Skeletal muscle satellite cell (primary cell): ENCODE results near the gene ANKRD65.
"Not testable (repeated sequence)": the region's sequence is repeated elsewhere in the genome, so short reads cannot be mapped to it uniquely, and the experiment has no call there.

Experiments used
- H3K27me3 ChIP-seq: 2 replicates; pipeline ENCODE4 v1.7.0; 2013; ENCODE audit warnings: low read length; ENCODE audit not compliant: control insufficient read depth, insufficient read depth
- H3K36me3 ChIP-seq: 2 replicates; pipeline ENCODE4 v1.7.0; 2013; ENCODE audit warnings: mild to moderate bottlenecking, control low read depth, low read length; ENCODE audit not compliant: insufficient read depth
- H3K4me1 ChIP-seq: 2 replicates; pipeline ENCODE4 v1.7.0; 2013; ENCODE audit warnings: low read length; ENCODE audit not compliant: control insufficient read depth, insufficient read depth
- H3K4me2 ChIP-seq: 2 replicates; pipeline ENCODE4 v1.7.0; 2013; ENCODE audit warnings: mild to moderate bottlenecking, low read length
- H3K4me3 ChIP-seq: 2 replicates; pipeline ENCODE4 v1.7.0; 2013; ENCODE audit warnings: low read length
- H3K9ac ChIP-seq: 2 replicates; pipeline ENCODE4 v1.7.0; 2013; ENCODE audit warnings: mild to moderate bottlenecking, low read depth, low read length, moderate library complexity
- H3K9me3 ChIP-seq: replicated peaks from 2 replicates; pipeline ENCODE4 v1.7.0; 2013; ENCODE audit warnings: mild to moderate bottlenecking, control low read depth, low read length

The ANKRD65 gene

DNA sequence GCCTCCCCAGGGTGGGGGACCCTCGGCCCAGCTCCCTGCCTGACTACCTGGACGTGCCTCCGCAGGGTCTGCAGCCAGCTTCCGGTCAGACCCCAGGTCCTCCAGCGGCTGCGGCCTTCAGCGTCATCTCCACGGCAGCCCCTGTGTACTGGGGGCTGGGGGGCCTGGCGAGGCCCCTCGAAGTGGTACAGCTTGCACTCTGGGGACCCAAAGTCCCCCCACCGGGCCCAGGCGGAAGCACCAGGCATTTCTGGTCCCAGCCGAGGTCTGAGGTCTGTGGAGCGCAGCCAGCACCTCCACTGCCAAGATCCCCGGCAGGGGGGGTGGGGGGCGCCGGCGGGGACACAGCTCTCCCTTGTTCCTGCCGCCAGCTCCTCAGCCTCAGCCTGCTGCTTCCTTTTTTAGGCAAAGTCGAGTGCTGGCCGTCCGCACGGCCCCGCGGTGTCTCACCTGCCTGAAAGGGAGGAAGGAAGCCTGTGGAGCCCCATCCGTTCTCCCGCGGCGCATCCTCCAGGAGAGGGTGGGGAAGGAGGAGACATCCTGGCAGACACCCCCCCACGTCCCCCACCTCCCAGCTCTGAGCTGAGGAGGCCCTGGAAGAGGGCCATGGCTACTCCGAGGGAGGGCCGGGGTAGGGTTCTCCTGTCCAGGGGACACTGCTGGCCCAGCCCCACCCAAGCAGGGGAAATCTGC is 13.2 kb upstream of the ANKRD65 start:
- no peak overlapping the region for H3K9ac ChIP-seq
- H3K27me3 ChIP-seq, result peaks cover 21% of the 10 kb centered on the region
- H3K4me1 ChIP-seq, result peaks cover 50% of the 10 kb centered on the region

DNA sequence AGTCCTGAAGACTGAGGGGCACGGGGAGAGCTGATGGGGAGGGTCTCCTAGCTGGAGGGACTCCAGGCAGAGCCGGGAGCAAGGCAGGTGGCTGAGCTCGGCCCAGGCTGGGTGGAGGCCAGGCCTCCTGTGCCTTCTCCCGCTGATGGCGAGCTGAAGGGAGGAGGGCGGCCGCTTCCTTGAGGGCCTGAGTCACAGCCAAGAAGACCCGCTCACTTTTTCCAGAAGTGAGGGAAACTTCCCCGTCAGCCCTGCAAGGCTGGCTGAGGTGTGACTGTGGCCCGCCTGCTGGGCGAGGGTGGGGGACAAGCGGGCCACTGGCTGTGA is 12.7 kb upstream of the ANKRD65 start:
- Histone ChIP-seq H3K9ac (no peak overlapping the region), H3K4me3 (no peak overlapping the region), H3K4me1 (peaks cover 50% of the 10 kb centered on the region), H3K36me3 (no peaks in the 10 kb centered on the region), H3K27me3 (peaks cover 21% of the 10 kb centered on the region), H3K9me3 (no peaks in the 10 kb centered on the region), H3K4me2 (no peak overlapping the region)

More for the DNA sequence above, 13.2 kb upstream of the ANKRD65 start:
- H3K4me2 ChIP-seq, result no peak overlapping the region
- H3K9me3 ChIP-seq, result no peaks in the 10 kb centered on the region
- H3K36me3 ChIP-seq, result no peaks in the 10 kb centered on the region
- no peak overlapping the region for H3K4me3 ChIP-seq

DNA sequence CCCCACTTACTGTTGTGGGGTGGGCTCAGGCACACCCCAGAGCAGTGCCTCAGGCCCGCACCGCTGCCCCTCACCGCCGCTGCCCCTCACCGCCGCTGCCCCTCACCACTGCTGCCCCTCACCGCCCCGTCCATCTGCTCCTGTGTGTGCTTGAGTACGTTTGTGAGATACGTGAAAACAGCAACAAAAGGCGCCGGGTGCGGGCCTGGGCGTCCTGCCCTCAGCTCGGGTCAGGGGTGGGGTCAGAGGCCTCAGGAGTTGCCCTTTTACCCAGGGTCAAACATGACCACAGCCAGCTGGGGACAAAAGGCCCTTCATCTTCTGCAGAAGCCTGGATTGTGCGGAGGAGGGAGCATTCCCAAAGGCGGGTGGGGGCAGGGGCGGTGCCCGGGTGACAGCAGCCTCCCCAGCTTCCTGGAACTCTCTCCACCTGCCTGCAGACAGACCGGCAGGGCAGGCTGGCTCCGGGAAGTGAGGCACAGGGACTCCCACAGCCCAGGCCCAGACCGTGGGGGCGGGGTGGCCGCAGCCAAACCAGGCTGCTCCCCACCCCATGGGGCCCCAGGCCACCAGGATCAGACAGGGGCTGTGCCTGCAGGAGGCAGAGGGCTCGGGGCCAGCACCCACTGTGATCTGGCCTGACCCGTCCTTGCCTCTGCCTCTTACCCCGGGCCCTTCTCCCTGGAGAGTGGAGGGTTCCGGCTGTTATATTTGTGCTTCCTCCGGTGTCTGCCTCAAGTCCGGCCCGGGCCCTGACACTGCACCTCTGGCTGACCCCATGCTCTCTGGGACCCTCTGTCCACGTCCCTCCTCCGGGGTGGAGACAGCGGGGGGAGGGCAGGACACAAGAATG is 12.1 kb upstream of the ANKRD65 start:
- Histone ChIP-seq H3K4me3 (no peak overlapping the region), H3K9me3 (no peaks in the 10 kb centered on the region), H3K27me3 (peaks cover 21% of the 10 kb centered on the region)

DNA sequence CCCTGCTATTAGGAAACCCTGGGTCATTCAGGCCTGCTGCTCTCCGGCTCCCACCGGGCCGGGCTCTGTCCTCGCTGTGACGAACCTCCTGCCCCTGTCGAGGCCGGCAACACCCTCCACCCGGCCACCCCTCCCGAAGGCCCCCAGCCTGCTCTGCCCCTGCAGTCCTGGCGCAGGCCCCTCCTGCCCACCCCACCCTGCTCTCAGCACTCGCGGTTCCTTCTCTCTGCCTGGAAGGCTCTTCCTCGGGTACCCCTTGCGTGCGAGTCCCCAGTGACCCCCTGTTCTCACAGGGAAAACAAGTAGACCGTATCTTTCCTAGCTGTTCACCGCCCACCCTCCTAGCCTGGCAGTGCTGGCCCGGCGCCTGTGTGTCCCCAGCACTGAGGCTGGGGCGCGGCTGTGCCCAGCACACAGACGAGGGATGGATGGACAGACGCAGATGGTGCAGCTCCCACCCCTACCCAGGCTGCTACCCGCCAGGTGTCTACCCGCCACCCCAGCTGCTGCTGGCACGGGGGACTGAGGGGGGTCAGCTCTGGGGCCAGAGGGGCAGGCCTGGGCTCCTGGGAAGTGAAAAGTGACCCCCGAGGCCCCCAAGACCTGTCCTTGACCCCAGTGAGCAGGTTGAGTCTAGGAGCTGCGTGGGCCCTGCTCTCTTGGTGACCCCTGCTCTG is 11.3 kb upstream of the ANKRD65 start:
- no peak overlapping the region for H3K9ac ChIP-seq
- no peak overlapping the region for H3K4me3 ChIP-seq
- H3K9me3 ChIP-seq, result no peaks in the 10 kb centered on the region
- H3K4me2 ChIP-seq, result no peak overlapping the region
- H3K36me3 ChIP-seq, result no peaks in the 10 kb centered on the region
- H3K4me1 ChIP-seq, result peaks cover 50% of the 10 kb centered on the region
- H3K27me3 ChIP-seq, result peaks cover 18% of the 10 kb centered on the region

More for the DNA sequence above, 12.1 kb upstream of the ANKRD65 start:
- Histone ChIP-seq H3K4me2 (no peak overlapping the region), H3K36me3 (no peaks in the 10 kb centered on the region), H3K4me1 (peaks cover 50% of the 10 kb centered on the region), H3K9ac (no peak overlapping the region)

DNA sequence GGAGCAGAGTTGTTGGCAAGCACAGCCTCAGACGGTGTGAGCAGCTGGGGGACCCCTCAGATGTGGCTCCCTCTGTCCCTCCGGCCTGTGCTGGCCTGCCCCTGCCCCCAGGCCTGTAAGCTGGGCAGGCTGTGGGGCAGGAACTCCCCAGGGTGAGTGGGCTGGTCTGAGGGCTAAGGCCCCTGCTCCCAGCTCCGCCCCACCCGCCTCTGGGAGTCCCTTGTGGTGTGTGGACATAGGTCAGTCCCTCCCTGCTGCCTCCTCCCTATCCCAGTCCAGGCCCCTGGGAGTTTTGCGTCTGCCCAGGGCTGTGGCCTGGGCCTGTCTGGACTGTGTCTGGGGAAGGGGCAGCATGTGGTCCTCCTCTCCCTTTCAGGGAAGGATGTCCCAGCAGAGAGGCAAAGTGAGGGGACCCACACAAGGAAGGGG is 10.8 kb upstream of the ANKRD65 start:
- peak overlapping the region; percentile 20 for H3K4me2 ChIP-seq
- H3K4me1 ChIP-seq, result peaks cover 50% of the 10 kb centered on the region
- no peaks in the 10 kb centered on the region for H3K36me3 ChIP-seq
- H3K9ac ChIP-seq, result no peak overlapping the region
- peaks cover 12% of the 10 kb centered on the region for H3K27me3 ChIP-seq
- H3K4me3 ChIP-seq, result no peak overlapping the region
- no peaks in the 10 kb centered on the region for H3K9me3 ChIP-seq

DNA sequence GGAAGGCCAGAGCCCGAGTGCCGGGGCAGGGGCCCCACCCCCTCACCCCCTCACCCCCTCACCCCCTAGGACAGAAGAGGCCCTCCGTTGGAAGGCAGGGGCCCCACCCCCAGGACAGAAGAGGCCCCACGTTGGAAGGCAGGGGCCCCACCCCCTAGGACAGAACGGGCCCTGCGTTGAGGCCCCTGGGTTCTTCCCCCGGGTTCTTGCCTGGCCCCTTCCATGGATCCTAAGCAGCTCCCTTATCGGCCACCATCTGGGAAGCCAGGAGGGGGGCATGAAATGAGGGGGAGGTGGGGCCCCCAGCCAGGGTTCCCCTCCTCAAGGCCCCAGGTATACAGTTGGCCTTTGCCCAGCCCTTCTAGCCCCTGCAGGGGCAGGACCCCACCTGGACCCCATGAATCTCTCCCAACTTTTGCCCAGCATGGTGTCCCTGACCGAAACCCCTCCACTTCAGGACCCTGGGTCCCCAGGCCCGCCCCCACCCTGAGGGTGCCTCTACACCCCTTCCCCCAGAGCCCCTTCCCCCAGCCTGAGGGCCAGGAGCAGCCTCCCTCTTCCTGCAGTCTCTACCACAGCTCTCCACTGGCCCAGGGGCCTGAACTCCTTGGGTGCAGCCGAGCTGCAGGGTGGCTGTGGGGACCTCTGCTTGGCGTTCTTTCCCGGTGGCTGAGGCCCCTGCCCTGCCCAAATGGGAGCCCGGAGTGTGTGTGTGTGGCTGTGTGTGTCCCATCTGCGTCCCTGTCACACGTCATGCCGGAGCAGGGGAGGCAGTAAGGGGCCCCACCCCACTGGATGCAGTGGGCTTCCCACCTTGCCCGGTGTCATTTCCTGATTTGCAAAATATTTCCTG is 10.1 kb upstream of the ANKRD65 start:
- Histone ChIP-seq H3K4me3 (no peak overlapping the region), H3K9ac (no peak overlapping the region), H3K36me3 (no peaks in the 10 kb centered on the region), H3K4me1 (peaks cover 50% of the 10 kb centered on the region), H3K27me3 (peaks cover 6% of the 10 kb centered on the region), H3K4me2 (peak overlapping the region; percentile 20), H3K9me3 (no peaks in the 10 kb centered on the region)

DNA sequence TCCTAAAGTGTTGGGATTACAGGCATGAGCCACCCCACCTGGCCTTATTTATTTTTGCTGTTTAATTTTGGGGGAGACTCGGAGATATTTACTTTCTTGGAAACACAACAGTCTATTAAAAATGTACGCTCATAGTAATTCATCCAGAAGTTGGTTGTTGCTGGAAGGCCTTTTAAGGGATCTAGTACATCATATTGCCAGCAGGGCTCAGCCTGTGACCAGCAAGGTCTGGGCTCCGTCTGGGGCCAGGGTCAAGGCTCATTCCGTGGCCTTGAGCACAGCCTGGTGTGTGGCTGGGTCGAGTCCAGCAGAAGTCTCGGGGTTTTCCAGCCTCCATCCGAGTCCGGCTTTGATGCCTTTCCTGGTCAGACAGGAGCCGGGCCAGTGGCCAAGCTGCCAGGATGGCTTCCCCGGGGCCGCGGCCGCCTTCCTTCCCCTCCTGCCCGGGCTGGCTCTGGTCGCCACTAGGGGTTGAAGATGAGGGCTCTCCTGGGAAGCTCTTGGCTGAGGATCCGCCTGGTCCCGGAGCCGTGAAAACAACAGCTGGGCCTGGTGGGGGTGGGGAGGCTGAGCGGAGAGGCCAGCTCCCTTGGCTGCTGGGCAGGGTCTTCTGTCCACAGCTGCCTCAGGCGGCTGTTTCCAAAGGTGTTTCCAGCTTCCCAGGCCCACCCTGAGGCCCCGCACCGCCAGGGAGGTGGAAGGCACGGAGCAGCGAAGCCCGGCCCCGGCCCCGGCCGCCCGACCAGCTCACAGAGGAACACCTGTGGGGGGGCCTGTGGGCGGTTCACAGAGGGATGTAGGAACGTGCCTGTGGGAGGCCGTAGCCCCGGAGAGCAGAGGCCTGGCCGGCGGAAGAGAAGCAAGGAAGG is 9.3 kb upstream of the ANKRD65 start:
- Histone ChIP-seq H3K36me3 (no peaks in the 10 kb centered on the region), H3K4me1 (peaks cover 41% of the 10 kb centered on the region), H3K4me2 (peak overlapping the region; percentile 44), H3K9ac (peak overlapping the region; percentile 61), H3K27me3 (peaks cover 4% of the 10 kb centered on the region), H3K9me3 (no peaks in the 10 kb centered on the region), H3K4me3 (peak overlapping the region; percentile 25)

DNA sequence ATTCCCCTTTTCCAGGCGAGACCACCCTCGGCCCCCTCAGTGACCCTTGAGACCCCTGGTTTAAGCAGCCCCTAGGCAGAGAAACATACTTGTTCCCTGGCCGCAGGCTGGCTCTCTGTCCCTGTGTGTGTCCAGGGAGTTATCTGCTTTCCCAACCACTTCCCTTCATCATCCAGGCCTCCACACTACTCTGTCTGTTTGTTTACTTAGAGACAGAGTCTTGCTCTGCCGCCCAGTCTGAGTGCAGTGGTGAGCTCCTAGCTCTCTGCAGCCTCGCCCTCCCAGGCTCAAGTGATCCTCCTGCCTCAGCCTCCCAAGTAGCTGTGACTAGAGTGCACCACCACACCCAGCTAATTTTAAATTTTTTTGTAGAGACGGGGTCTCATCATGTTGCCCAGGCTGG is 8.6 kb upstream of the ANKRD65 start:
- H3K4me1 ChIP-seq, result peaks cover 38% of the 10 kb centered on the region
- no peak overlapping the region for H3K9ac ChIP-seq
- no peak overlapping the region for H3K4me2 ChIP-seq
- H3K36me3 ChIP-seq, result no peaks in the 10 kb centered on the region
- no peak overlapping the region for H3K4me3 ChIP-seq
- no peaks in the 10 kb centered on the region for H3K27me3 ChIP-seq
- no peaks in the 10 kb centered on the region for H3K9me3 ChIP-seq

DNA sequence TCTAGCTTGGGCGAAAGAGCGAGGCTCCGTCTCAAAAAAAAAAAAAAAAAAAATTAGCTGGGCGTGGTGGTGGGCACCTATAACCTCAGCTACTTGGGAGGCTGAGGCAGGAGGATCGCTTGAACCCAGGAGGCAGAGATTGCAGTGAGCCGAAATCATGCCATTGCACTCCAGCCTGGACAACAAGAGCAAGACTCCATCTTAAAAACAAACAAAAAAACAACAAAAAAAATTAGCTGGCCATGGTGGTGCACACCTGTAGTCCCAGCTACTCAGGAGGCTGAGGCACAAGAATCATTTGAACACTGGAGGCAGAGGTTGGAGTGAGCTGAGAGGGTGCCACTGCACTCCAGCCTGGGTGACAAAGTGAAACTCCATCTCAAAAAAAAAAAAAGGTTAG is 7.9 kb upstream of the ANKRD65 start:
- H3K9me3 ChIP-seq, H3K4me3 ChIP-seq, H3K27me3 ChIP-seq, H3K4me2 ChIP-seq, H3K9ac ChIP-seq, H3K36me3 ChIP-seq: not testable (repeated sequence)
- peaks cover 33% of the 10 kb centered on the region for H3K4me1 ChIP-seq

DNA sequence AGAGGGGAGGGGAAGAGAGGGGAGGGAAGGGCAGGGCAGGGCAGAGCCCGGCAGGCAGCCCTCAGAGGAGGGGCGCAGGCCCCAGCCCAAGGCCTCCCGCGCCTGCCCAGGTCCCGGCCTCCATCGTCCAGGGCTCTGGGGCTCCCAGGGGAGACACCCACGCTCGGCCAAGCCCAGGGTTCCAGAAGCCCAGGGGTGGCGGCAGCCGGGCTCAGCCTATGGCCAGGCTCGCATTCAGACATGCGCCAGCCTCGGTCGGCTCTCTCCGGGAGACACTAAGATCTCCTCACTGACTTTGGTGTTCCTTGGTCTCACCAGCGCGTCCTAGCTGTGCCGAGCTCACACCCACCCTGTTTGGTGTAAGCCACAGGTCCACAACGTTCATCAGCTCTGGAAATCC is 7.1 kb upstream of the ANKRD65 start:
- no peak overlapping the region for H3K9ac ChIP-seq
- H3K4me1 ChIP-seq, result peaks cover 25% of the 10 kb centered on the region
- H3K27me3 ChIP-seq, result no peaks in the 10 kb centered on the region
- no peaks in the 10 kb centered on the region for H3K9me3 ChIP-seq
- no peak overlapping the region for H3K4me3 ChIP-seq
- H3K4me2 ChIP-seq, result no peak overlapping the region
- H3K36me3 ChIP-seq, result no peaks in the 10 kb centered on the region
